Inferior parietal cortex (tissue), 1 donor: ENCODE results near the gene SERPINB4.
"Not testable (repeated sequence)": the region's sequence is repeated elsewhere in the genome, so short reads cannot be mapped to it uniquely, and the experiment has no call there.

Experiments
- DNase-seq: peaks from one replicate; pipeline ENCODE4 v3.0.0-alpha.2; 2016; ENCODE audit errors: extremely low spot score

SERPINB4 gene

GRCh38 chr18:63644142-63644541 lies at the start of gene SERPINB4:
SERPINB4 (minus strand) TSS chr18:63644256; CDS start chr18:63643577, 679 bp downstream.
- DNase-seq, result not testable (repeated sequence)

DNA sequence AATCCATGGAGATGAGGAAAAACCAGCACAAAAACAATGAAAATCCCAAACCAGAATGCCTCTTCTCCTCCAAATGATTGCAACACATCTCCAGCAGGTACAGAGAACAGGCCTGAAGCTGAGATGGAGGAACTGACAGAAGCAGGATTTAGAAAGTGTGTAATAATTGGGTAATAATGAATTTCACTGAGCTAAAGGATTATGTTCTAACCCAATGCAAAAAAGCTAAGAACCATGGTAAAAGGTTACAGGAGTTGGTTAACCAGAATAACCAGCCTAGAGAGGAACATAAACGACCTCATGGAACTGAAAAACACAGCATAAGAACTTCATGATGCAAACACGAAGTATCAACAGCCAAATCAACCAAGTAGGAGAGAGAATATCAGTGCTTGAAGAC lies 45.0 kb upstream of the SERPINB4 start:
- DNase-seq, result no peak

DNA sequence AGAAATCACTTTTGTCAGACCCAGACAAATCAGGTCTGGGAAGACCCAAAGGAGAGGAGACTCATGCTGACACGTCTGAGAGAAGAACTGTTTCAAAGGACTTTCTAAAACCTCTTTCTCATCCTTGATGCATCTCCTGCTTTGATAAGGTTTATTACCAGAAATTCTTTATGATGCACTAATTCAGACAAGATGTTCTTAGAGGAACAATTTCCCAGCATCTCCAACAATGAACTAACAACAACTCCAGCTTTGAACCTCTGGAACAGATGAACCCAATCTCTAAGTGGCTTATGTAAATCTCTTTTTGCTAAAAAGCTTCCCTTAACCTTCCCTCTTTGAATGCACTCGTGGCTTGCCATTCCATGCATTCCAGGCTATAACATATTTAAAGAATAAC lies 42.8 kb upstream of the SERPINB4 start:
- no peak for DNase-seq

DNA sequence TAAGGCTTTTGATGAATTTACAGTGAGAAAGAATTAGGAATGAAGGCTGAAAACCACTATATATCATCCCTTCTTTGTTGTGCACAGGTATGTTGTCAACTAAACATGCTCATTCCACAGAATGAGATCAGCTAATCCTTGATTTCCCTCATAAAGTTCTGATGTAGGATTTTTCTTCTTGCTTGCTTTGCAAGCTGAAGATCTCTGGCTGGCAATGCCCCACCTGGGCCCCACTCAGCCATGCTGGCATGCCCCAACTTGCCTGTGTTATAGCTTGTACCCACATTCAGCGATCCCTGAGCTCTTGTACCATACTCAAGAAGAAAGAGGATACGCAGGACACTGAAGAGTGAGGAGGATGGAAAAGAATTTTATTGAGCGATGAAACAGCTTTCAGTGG lies 40.7 kb upstream of the SERPINB4 start:
- DNase-seq, result no peak

DNA sequence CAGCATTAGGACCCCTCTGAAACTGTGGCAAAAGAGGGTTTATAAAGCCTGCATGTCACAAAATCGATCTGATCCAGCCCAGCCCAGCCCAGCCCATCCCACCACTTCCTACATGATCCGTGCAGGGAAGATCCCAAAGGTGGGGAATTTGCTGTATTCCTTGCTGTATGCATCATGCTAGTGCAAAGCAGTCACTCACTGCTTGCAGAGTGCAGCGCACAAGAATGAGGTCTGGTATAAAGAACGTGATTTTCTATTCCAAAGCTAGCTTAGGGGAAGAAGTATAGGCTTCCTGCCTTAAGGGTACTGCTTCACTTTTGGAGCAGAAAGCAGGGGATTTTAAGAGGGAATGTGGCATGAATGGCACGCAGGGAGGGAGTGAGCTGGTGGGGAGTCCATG lies 39.8 kb upstream of the SERPINB4 start:
- no peak for DNase-seq

DNA sequence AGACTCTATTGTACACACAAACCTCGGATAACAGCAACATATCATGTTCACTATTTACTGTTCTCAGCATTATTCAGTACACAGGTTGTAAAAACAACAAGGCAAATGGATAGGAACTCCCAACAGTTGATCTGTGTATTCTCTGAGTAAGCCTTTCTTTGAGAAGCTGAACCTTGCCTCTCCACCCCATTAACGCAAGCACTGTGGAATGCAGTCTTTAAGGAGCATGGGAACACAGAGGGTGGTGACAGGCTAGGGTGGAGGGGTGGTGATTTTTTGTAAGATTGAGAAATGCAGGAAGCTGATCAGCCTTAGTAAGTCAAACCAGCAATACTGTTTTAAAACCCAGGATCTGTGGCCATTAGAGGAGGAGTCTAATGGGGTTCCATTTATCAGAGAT lies 39.1 kb upstream of the SERPINB4 start:
- DNase-seq, result no peak

- DNase-seq, result no peak
Observed at GRCh38 chr18:63681449-63682340, 37.6 kb upstream of the SERPINB4 start.

DNA sequence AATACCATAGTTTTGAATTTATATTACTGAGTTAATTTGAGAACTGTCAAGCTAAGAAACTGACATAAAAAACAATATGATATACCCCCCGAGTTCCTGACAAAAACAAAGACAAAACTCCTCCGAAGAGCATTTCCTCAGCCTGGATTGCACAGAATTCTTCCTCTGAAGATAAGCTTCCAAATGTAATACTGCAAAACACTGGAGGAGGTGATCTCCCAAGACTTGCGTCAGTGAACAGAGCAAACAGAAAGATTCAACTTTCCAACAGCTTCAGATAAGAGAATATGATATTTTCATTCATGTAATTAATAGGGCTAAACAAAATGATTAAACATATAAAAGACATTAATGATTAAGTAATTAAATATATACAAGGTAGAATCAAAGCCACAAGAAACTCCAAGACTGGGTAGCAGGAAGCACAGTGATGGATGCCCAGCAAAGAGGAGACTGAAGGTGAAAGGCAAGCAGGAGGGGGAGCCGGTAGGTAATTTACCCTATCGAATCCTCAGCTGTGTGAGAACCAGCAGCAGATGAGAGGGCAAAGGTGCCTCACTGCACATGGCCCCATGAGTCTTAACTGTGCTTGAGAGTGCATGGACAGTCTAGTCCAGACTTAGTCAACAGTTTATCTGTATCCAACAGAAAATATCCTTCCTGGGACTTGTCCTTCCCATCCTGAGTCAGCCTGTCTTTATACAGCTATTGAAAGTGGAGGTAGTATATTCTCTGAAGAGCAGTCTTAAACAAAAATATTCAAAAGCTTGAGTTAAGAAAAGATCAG lies 36.0 kb upstream of the SERPINB4 start:
- DNase-seq, result no peak

DNA sequence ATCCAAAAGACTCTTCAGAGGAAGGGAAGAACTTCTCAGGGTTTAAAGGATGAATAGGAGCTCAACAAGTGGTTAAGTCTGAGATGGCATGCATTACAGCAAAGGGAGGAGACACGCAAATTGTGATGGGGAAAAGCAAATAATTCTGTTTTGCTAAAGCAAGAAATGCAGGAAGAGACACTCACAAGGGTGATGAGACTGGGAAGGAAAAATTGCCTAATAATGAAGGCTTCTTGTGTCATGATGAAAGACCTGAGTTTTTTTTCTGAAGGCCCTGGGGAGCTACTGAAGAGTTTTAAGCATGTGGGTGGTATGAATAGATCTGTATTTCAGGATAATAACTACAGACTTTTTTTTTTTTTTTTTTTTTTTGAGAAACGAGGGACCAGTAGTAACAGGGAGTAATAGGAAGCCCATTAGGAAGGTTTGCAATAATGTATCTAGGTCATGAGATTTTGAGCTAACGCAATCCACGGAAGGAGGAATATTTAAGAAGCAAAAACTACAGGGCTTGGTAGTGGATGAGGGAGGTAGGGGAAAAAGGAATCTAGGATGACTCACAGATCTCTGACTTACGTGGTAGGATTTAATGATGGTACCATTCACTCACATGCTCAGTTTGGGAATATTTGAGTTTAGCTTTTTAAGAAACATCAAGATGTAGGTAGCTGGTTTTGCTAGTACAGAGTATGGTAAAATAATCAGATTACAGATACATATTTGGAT lies 33.6 kb upstream of the SERPINB4 start:
- DNase-seq, result no peak

GRCh38 chr18:63676526-63677323 lies 32.7 kb upstream of the SERPINB4 start:
- DNase-seq, result no peak

GRCh38 chr18:63664571-63664970 lies 20.5 kb upstream of the SERPINB4 start:
- DNase-seq, result no peak

DNA sequence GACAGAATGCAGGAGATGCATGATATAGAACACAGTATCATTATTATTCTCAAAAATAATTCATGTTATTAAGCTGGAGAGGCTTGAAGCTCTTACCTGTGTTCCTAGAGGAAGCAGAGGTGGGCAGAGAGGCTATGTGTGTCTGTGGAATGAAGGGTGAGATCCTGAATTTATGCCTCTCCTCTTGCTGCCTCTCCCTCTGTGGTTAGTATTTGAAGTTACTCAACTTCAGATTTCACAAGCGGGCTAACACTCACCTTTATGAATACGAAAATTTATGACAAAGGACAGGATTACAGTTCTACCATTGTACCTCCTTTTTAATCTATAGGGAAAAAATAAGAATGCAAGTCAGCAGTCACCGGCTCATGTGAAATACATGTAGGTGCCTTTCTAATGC lies 17.7 kb upstream of the SERPINB4 start, which contains the start of gene SERPINB3:
TSS of gene SERPINB3 (minus strand) at position 144 of the 400 bp plus-strand sequence. CDS start 677 bp downstream, outside the sequence.
- DNase-seq, result not testable (repeated sequence)

DNA sequence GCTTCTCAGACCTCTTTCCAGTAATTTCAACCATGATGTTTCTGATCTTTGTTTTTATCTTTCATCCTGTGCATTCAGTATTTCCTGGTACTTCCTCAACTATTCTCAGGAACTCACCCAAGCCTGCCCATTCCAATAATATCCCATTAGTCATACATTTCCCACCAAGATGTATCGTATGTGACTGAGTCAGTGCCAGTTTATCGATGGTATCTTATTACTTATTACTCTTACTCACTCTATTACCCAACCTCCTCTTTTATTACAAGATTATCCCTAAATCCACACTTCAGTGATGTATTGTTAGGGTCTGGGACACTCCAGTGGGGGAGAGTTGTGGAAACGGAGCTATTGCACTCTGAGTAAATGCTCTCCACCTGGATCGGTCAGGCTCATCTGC lies 14.9 kb upstream of the SERPINB4 start:
- DNase-seq, result not testable (repeated sequence)

GRCh38 chr18:63650271-63650670 lies 6.2 kb upstream of the SERPINB4 start:
- DNase-seq, result not testable (repeated sequence)

DNA sequence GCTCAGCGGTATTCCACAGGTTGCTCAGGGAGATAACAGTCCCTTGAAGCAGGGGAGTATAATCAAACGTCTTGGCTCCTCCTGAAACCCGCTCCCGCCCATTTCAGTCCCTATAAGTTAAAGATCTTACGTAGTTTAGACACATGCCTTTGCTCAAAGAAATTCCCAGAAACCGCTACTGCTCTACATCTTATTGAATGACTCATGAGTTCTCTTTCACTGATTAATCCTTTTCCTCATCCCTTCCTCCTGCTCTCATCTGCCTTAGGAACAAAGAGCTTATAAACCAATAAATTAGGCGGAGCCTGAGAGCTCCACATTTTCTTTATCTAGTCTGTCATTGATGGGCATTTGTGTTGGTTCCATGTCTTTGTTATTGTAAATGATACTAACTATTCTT lies 4.2 kb upstream of the SERPINB4 start:
- DNase-seq, result no peak

- DNase-seq, result no peak
Observed at GRCh38 chr18:63646936-63647335, 2.9 kb upstream of the SERPINB4 start.

DNA sequence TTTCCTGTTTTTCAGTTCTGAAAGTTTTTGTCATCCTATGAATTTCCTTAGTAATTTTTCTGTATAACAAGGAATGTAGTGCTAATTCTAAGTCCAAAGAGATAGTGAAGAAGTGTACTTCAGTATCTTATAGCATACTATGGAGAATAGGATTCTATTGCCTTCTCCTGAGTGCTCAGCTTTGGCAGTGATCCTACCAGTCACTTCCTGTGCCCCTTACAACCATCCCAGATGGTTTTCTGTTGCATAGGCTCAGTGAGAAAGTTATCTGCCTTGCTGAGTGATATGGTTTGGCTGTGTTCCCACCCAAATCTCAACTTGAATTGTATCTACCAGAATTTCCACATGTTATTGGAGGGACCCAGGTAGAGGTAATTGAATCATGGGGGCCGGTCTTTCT lies 638 bp upstream of the SERPINB4 start:
- not testable (repeated sequence) for DNase-seq

- DNase-seq, result not testable (repeated sequence)
Observed at GRCh38 chr18:63642668-63643356, 1.2 kb downstream of the SERPINB4 start.

DNA sequence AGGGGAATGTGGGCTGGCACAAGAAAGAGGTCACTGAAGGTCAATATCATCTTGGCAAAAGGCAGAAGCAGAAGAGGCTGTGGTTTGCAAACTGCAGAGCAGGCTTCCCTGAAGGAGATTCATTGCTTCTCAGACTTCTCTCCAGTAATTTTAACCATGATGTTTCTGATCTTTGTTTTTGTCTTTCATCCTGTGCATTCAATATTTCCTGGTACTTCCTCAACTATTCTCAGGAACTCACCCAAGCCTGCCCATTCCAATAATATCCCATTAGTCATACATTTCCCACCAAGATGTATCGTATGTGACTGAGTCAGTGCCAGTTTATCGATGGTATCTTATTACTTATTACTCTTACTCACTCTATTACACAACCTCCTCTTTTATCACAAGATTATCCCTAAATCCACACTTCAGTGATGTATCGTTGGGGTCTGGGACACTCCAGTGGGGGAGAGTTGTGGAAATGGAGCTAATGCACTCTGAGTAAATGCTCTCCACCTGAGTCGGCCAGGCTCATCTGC lies 2.8 kb downstream of the SERPINB4 start:
- DNase-seq, result not testable (repeated sequence)

DNA sequence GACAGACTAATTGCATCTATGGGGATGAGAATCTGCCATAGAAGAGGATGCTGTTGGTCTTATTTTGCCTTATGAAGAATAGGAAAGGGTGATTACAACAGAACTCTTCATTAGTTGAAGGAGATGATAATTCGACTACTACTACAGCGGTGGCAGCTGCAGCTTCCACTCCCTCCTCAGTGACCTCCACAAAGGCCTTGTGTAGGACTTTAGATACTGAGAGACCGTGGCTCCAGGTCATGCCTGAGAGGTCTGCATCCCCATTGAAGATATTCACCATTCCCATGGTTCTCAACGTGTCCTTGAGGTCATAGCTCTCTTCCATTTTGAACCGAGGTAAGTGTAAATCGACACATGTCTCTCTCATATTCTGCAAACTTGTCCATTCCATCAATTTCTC lies 6.4 kb downstream of the SERPINB4 start:
- no peak for DNase-seq
